WTC11 (cell line): ENCODE data around the gene CAPZA3. TPM values are rescaled to one million over a fixed set of nuclear protein-coding genes. Genes with fewer than 3 reads are reported as not detected.

Source experiments
- ATAC-seq: fragments of 200-7000 bp; cut with Tn5 transposase; 2 replicates; pipeline ENCODE4 v1.10.0; 2021; ENCODE audit warnings: mild to moderate bottlenecking, moderate library complexity
- CTCF ChIA-PET: fragments of 300-600 bp; sonication (Branson Sonifier 250); formaldehyde crosslinking; loops from one replicate; lab custom pipeline; 2021; ENCODE audit warnings: antibody characterized with exemption; lab: Charles Lee
- POLR2A ChIA-PET: fragments of 350-600 bp; sonication (Branson Sonifier 250); formaldehyde crosslinking; loops from one replicate; lab custom pipeline; 2021; ENCODE audit warnings: antibody characterized with exemption; lab: Charles Lee
- DNase-seq: peaks from one replicate; pipeline ENCODE4 v3.0.0; 2021; ENCODE audit warnings: low spot score
- H3K27ac Mint-ChIP-seq: 2 replicates; pipeline ENCODE4 v1.8.0; 2021; ENCODE audit warnings: mixed read lengths
- H3K27me3 Mint-ChIP-seq: 2 replicates; pipeline ENCODE4 v1.8.0; 2021; ENCODE audit warnings: low read depth, mild to moderate bottlenecking, moderate library complexity, mixed read lengths
- H3K36me3 Mint-ChIP-seq: 2 replicates; pipeline ENCODE4 v1.8.0; 2021; ENCODE audit warnings: mixed read lengths
- H3K4me1 Mint-ChIP-seq: 2 replicates; pipeline ENCODE4 v1.8.0; 2022; ENCODE audit warnings: mixed read lengths
- H3K4me3 Mint-ChIP-seq: 2 replicates; pipeline ENCODE4 v1.8.0; 2021; ENCODE audit warnings: mild to moderate bottlenecking, moderate library complexity, mixed read lengths
- H3K9me3 Mint-ChIP-seq: 2 replicates; pipeline ENCODE4 v1.8.0; 2021; ENCODE audit warnings: mixed read lengths
- CBFB ChIP-seq: sonication (generic); formaldehyde crosslinking; IDR thresholded peaks from 2 replicates; pipeline ENCODE4 v1.8.1; 2022; ENCODE audit warnings: mild to moderate bottlenecking, low read depth, missing genetic modification reagents
- CDX4 ChIP-seq: fragments of 250-450 bp; sonication (Bioruptor Pico); IDR thresholded peaks from 2 replicates; pipeline ENCODE4 v1.9.0; 2021; ENCODE audit warnings: moderate library complexity, mild to moderate bottlenecking, inconsistent platforms, borderline replicate concordance
- CREB1 ChIP-seq: sonication (generic); formaldehyde crosslinking; IDR thresholded peaks from 2 replicates; pipeline ENCODE4 v1.8.0; 2023; ENCODE audit warnings: mild to moderate bottlenecking, missing genetic modification reagents
- ESRRA ChIP-seq: sonication (generic); formaldehyde crosslinking; IDR thresholded peaks from 2 replicates; pipeline ENCODE4 v1.8.1; 2022; ENCODE audit warnings: mild to moderate bottlenecking, missing genetic modification reagents, borderline replicate concordance
- FOXJ3 ChIP-seq: sonication (generic); formaldehyde crosslinking; IDR thresholded peaks from 2 replicates; pipeline ENCODE4 v1.9.0; 2021; ENCODE audit warnings: missing genetic modification reagents, mild to moderate bottlenecking, borderline replicate concordance
- HMGXB4 ChIP-seq: sonication (generic); formaldehyde crosslinking; IDR thresholded peaks from 2 replicates; pipeline ENCODE4 v1.8.1; 2023; ENCODE audit warnings: mild to moderate bottlenecking, moderate library complexity, missing genetic modification reagents
- IRF2 ChIP-seq: sonication (generic); formaldehyde crosslinking; IDR thresholded peaks from 2 replicates; pipeline ENCODE4 v1.8.0; 2022; ENCODE audit warnings: low read depth, missing genetic modification reagents, borderline replicate concordance
- JAZF1 ChIP-seq: fragments of 250-450 bp; sonication (Bioruptor Pico); IDR thresholded peaks from 2 replicates; pipeline ENCODE4 v1.9.0; 2021; ENCODE audit warnings: moderate library complexity, mild to moderate bottlenecking, inconsistent platforms
- KAT7 ChIP-seq: sonication (generic); formaldehyde crosslinking; IDR thresholded peaks from 2 replicates; pipeline ENCODE4 v1.8.1; 2023; ENCODE audit warnings: missing genetic modification reagents, mild to moderate bottlenecking, borderline replicate concordance
- NR1H2 ChIP-seq: sonication (generic); formaldehyde crosslinking; IDR thresholded peaks from 2 replicates; pipeline ENCODE4 v1.9.0; 2021; ENCODE audit warnings: mild to moderate bottlenecking, moderate library complexity, missing genetic modification reagents
- NR3C1 ChIP-seq: sonication (generic); formaldehyde crosslinking; conservative IDR thresholded peaks from 2 replicates; pipeline ENCODE4 v1.8.1; 2023; ENCODE audit warnings: low read depth, mild to moderate bottlenecking, missing genetic modification reagents
- OVOL2 ChIP-seq: fragments of 250-450 bp; sonication (Bioruptor Pico); IDR thresholded peaks from 2 replicates; pipeline ENCODE4 v1.9.0; 2021; ENCODE audit warnings: mild to moderate bottlenecking, borderline replicate concordance
- TCF7 ChIP-seq: sonication (generic); formaldehyde crosslinking; IDR thresholded peaks from 2 replicates; pipeline ENCODE4 v1.8.0; 2022; ENCODE audit warnings: mild to moderate bottlenecking, low read depth, missing genetic modification reagents, moderate library complexity
- TEAD1 ChIP-seq: sonication (generic); formaldehyde crosslinking; IDR thresholded peaks from 2 replicates; pipeline ENCODE4 v1.8.0; 2022; ENCODE audit warnings: mild to moderate bottlenecking, missing genetic modification reagents
- TEAD4 ChIP-seq: sonication (generic); formaldehyde crosslinking; IDR thresholded peaks from 2 replicates; pipeline ENCODE4 v1.8.0; 2022; ENCODE audit warnings: mild to moderate bottlenecking, missing genetic modification reagents
- USF1 ChIP-seq: sonication (generic); formaldehyde crosslinking; IDR thresholded peaks from 2 replicates; pipeline ENCODE4 v1.8.0; 2022; ENCODE audit warnings: mild to moderate bottlenecking, missing genetic modification reagents
- ZNF138 ChIP-seq: sonication (generic); formaldehyde crosslinking; conservative IDR thresholded peaks from 2 replicates; pipeline ENCODE4 v1.8.1; 2022; ENCODE audit warnings: mild to moderate bottlenecking, moderate library complexity, missing genetic modification reagents
- ZNF396 ChIP-seq: fragments of 250-450 bp; sonication (Bioruptor Pico); IDR thresholded peaks from 2 replicates; pipeline ENCODE4 v1.8.0; 2021; ENCODE audit warnings: mild to moderate bottlenecking, moderate library complexity, borderline replicate concordance
- ZNF416 ChIP-seq: fragments of 250-450 bp; sonication (Bioruptor Pico); IDR thresholded peaks from 2 replicates; pipeline ENCODE4 v1.9.0; 2021; ENCODE audit warnings: mild to moderate bottlenecking, inconsistent platforms
- ZSCAN18 ChIP-seq: fragments of 250-450 bp; sonication (Bioruptor Pico); IDR thresholded peaks from 2 replicates; pipeline ENCODE4 v2.1.2; 2022; ENCODE audit warnings: mild to moderate bottlenecking, moderate library complexity
- total RNA-seq: library from RNA; stranded (reverse); gene quantifications from 3 replicates; pipeline ENCODE4 v1.2.3, GENCODE V29; 2021
- TF ChIP-seq, protein P1 (sequence below): sonication (generic); formaldehyde crosslinking; IDR thresholded peaks from 2 replicates; pipeline ENCODE4 v1.8.0; 2023; ENCODE audit warnings: mild to moderate bottlenecking, missing genetic modification reagents

CAPZA3 gene
- total RNA-seq, 1 experiment from 2014 or later = not detected

- TF ChIP-seq, protein P1, sequence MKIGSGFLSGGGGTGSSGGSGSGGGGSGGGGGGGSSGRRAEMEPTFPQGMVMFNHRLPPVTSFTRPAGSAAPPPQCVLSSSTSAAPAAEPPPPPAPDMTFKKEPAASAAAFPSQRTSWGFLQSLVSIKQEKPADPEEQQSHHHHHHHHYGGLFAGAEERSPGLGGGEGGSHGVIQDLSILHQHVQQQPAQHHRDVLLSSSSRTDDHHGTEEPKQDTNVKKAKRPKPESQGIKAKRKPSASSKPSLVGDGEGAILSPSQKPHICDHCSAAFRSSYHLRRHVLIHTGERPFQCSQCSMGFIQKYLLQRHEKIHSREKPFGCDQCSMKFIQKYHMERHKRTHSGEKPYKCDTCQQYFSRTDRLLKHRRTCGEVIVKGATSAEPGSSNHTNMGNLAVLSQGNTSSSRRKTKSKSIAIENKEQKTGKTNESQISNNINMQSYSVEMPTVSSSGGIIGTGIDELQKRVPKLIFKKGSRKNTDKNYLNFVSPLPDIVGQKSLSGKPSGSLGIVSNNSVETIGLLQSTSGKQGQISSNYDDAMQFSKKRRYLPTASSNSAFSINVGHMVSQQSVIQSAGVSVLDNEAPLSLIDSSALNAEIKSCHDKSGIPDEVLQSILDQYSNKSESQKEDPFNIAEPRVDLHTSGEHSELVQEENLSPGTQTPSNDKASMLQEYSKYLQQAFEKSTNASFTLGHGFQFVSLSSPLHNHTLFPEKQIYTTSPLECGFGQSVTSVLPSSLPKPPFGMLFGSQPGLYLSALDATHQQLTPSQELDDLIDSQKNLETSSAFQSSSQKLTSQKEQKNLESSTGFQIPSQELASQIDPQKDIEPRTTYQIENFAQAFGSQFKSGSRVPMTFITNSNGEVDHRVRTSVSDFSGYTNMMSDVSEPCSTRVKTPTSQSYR (CRISPR knock-in tag) = no peak
- TF ChIP-seq ZNF138 (CRISPR knock-in tag) (no peak), OVOL2 (CRISPR knock-in tag) (no peak), NR1H2 (CRISPR knock-in tag) (no peak), KAT7 (CRISPR knock-in tag) (no peak), HMGXB4 (CRISPR knock-in tag) (no peak)
Measured at GRCh38 chr12:18706798-18707197, 31.1 kb upstream of the CAPZA3 start (continued).

DNA sequence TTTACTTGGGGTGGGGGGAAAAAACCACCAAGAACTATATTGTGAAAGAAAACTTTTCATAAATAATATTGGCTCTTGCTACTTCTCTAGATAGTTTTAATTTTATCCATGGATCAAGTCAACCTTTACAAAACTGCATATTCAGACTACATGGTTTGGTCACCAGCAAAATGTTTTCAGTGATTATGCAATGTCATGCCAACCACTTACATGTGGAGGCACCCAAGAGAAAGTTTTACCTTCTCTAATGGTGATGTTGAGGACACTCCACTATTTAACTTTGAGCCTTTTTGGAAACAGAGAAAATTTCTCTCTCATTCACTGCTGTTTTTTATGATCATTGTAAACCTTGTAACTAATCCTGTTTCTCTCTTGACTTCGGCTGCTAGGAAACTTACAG, 21.7 kb upstream of the CAPZA3 start:
- CTCF ChIA-PET = no interaction called here
- Mint-ChIP-seq H3K27ac (no peak overlapping the region), H3K9me3 (no peaks in the 10 kb centered on the region), H3K27me3 (no peaks in the 10 kb centered on the region), H3K4me3 (no peak overlapping the region), H3K4me1 (0 out of 2 replicates have a peak, but pooled peaks cover 7% of the 10 kb centered on the region), H3K36me3 (no peaks in the 10 kb centered on the region)
- no peak for ATAC-seq
- TF ChIP-seq JAZF1 (CRISPR knock-in tag) (no peak), USF1 (CRISPR knock-in tag) (no peak), CDX4 (no peak), TEAD4 (CRISPR knock-in tag) (no peak), ESRRA (no peak), CBFB (CRISPR knock-in tag) (no peak)
- DNase-seq = no peak
- POLR2A ChIA-PET = no interaction called here

- Mint-ChIP-seq H3K9me3 (no peaks in the 10 kb centered on the region), H3K36me3 (no peaks in the 10 kb centered on the region), H3K27ac (no peak overlapping the region), H3K4me1 (0 out of 2 replicates have a peak, but pooled peaks cover 7% of the 10 kb centered on the region), H3K27me3 (no peaks in the 10 kb centered on the region), H3K4me3 (no peak overlapping the region)
- no peak for TF ChIP-seq NR3C1
- no peak for TF ChIP-seq ZNF396 (CRISPR knock-in tag)
- no peak for DNase-seq
- CTCF ChIA-PET = no interaction called here
- POLR2A ChIA-PET = no interaction called here
- ATAC-seq = no peak
Measured at GRCh38 chr12:18718462-18718861, 19.5 kb upstream of the CAPZA3 start.

DNA sequence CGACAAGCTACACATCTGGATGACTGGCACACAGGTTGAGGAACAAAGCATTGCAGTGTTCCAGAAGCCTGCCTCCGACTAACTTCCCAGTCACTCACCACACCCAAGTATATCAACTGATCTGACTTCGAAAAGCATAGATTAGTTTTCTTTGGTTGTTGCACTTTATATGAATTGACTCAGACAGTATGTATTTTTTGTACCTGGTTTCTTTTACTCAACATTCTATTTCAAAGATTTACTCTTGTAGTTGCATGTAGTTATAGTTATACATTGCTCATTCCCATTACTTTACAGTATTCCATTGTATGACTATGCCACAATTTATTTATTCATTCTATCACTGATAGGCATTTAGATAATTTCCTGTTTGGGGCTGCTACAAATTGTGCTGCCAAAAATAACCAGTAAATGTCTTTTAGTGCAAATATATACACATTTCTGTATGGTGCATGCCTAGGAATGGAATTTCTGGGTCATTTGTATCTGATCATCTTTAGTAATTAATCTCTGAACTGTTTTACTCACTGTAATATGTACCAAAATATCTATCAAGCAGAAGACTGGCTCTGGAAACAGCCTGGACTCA, 17.9 kb upstream of the CAPZA3 start:
- Mint-ChIP-seq H3K27ac (no peak overlapping the region), H3K36me3 (no peaks in the 10 kb centered on the region), H3K4me1 (0 out of 2 replicates have a peak, but pooled peaks cover 7% of the 10 kb centered on the region), H3K27me3 (no peaks in the 10 kb centered on the region), H3K9me3 (no peaks in the 10 kb centered on the region), H3K4me3 (no peak overlapping the region)
- no peak for ATAC-seq
- CTCF ChIA-PET = no interaction called here
- no peak for DNase-seq
- TF ChIP-seq CREB1 (no peak), IRF2 (CRISPR knock-in tag) (no peak), TCF7 (no peak), ZNF416 (CRISPR knock-in tag) (no peak), CBFB (CRISPR knock-in tag) (no peak), FOXJ3 (no peak), ESRRA (no peak), ZSCAN18 (no peak), TEAD1 (no peak)
- POLR2A ChIA-PET = no interaction called here
